HG03521 (cell line): ENCODE results near the gene SH2B3.

Experiments
- ATAC-seq: cut with Tn5 transposase; IDR thresholded peaks from one replicate; pipeline ENCODE4 v1.9.1; 2021; ENCODE audit warnings: mild to moderate bottlenecking, moderate library complexity; ENCODE audit not compliant: unreplicated experiment

SH2B3 gene

DNA sequence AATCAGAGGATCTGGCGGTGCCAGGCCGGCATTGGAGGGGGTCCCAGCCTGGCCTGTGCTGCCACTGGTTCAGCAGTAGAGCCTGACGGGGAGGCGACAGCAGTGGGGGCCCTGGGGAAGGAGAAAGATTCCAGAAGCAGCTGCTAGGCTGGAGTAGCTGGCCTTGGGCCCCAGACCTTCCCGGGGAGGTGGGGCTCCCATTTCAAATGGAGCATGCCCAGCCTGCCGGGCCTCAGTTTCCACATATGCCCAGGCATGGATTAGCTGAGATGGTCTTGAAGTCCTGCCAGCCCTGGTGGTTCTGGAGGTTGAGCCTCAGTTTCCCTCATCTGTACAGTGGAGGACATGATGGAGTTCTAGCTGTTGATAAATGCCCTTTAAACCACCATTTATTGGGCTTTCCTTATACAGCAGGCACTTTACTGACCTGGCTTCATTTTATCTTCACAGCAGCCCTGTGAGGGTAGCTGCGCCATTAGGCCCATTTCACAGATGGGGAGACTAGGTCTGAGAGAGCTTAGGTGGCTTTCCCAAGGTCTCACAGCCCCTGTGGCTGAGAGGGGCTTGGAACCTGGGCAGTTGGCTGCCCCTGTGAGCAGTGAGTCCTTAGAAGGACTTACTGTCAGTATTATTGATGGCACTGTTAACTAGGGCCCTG, 21.8 kb downstream of the SH2B3 start:
- ATAC-seq: no peak

DNA sequence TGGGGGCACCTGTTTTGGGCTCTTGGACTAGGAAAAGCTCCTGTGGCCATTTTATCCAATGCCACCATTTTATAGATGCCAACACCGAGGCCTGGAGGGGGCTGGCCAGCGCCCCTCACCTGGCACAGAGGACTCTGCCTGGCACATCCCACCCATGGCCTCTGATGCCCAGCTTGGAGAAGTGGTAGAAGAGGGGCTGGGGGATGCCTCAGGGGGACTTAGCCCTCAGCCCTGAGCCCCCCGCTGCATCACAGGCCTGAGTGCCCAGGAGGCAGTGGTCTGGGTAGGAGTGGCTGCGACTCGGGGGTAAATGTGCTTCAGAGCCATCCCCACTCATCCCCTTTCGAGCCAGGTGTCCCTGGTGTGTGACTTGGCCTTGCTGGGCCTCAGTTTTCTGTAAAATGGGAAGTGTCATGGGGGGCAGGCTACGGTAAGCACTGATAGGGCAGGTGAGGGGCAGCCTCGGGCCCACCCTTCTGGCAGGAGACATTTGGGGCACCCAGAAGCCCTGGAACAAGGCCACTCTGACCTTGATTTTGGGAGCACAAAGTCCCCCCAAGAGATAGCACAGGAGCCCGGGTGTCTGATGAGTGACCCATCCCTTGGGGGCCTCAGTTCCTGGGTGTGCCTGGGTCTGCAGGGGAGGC, 22.5 kb downstream of the SH2B3 start:
- ATAC-seq: no peak

DNA sequence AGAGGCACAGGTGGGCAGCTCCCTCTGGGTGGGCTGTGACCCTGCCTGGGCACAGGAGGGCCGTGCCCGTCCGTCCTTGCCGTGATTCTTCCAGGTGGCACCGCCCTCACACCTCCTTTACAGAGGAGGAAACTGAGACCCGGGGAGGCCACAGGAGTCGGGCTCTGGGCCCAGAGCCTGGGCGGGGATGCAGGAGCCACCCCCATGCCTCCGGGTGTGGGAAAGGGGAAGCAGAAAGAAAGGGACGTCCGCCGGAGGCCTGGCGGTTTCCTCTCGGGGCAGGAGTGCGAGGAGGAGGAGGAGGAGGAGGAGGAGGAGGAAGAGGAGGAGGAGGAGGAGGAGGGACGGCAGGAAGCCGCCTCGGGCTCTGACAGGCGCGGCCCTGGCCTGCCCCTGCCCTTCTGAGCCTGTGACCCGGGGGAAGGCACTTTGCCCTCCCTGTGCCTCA, 23.0 kb downstream of the SH2B3 start:
- ATAC-seq: no peak

DNA sequence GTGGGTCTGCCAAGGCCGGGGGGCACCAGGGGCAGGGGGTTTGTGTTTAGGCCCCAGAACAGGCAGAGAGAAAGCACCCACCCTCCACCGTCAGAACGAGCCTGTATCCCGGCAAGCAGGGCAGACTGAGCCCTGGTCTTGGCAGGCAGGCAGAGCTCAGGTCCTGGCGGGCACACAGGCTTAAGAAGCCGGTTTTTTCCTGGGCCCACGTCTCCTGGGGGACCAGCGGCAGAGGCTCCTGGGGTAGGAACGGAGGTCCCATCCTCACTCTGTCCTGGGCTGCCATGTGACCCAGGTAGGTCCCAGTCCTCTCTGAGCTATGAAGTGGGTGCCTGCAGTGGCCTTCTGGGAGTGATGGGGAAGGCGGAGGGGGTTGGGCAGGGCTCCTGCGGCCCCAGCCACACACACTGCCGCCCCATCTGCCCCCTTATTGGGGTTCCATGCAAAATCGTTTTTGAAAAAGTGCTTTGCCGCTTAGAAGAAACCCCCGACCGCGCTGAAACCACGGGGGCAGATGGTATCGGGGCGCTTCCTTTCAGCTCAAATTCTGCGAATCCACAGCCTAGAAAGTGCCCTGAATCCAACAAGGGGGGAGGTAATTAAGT, 24.2 kb downstream of the SH2B3 start:
- ATAC-seq: no peak

DNA sequence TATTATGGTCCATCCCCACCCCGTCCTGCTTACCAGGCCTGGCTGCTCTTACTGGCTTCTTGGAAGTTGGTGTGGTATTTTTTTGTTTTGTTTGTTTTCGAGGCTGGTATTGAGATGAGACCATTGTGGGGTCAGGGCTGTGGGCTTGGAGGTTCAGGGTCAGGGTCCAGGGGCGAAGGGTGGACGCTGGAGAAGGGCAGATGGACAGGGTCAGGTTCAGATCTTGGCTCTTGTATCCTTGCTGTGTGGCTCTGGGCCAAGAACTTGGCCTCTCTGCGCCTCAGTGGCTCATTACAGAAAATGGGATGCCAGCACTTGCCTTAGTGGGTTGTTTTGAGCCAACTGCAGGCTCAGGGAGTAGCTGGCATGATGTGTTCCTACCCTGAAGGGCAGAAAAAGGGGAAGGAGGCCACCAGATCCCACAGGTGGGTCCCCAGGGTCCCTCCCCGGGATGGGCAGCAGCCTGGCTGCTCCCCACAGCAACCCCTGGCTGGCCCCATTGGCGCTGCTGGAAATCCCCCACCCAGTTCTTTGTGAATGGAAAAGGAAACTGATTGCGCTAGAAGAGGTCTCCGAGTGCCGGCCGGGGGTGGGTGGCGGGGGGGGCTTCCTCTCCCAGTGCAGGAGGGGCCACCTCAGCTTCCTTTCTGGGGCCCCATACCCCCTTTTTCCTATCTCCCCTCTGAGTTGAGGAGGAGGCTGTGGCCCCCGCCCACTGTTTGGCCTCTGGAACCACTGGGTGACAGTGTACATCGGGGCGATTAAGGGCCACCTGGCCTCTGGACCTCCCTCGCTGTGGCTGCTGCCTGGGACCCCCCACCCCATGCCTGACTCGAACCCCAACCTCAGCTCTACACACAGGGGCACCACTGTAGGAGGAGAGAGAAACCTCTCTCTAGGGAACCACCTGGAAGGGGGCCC, 25.0 kb downstream of the SH2B3 start:
- no peak for ATAC-seq

DNA sequence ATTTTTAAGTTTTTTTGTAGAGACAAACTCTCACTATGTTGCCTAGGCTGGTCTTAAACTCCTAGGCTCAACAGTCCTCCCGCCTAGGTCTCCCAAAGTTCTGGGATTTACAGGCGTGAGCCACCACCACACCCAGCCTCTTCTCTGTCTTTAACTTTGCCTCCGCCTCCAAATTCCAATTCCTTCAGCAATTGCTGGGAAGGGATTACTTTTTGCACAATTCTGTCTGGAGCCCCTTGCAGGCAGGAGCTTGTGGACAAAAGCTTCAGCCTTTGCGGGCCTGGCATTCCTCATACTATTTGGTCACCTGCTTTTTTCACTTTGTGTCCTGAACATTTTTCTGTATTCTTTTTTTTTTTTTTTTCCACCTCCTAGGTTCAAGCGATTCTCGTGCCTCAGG, 26.0 kb downstream of the SH2B3 start:
- ATAC-seq: no peak

DNA sequence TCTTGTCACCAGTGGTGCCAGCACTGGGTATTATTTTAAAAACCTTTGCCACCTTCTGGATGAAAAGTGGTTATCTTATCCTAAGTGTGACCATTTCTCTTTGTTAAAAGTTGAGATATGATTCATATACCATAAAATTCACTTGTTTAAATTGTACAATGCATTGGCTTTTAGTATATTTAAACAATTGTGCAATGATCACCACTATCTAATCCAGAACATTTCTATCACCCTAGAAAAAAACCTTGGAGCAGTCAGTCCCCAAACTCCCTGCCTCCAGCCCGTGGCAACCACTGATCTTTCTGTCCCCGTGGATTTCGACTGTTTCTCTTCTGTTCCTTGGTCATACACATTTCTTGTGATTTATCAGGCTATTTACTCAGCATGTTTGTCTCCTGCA, 28.3 kb downstream of the SH2B3 start:
- ATAC-seq: no peak

DNA sequence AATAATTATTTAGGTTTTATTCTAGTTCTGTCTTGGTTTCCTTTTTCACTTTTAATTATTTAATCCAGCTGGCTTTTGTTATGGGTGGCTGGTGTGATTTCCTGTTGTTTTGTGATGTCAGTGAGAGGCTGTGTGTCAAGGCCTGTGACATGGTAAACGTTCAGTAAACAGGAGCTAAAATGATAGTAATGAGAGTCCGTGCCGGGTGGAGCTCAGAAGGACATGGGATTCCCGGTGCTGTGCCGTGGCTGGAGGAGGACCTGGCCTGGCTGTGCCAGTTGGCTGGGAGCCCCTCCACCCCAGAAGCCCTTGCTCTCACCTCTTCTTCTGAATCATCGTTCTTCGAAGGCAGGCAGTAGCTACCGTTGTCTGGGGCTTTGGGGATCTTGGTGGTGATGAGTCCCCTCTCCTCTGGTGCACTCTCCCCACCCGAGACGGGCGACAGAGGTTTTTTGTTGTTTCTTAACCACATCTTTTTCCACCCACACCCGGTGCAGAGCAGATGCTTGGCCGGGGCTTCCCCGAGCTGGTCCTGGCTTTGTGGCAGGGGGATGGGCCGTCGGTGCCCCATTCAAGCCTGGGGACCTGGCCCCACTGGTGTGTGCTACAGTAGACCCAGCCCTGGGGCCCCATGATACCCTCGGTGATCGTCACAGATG, 29.1 kb downstream of the SH2B3 start:
- peak; percentile 61 for ATAC-seq

DNA sequence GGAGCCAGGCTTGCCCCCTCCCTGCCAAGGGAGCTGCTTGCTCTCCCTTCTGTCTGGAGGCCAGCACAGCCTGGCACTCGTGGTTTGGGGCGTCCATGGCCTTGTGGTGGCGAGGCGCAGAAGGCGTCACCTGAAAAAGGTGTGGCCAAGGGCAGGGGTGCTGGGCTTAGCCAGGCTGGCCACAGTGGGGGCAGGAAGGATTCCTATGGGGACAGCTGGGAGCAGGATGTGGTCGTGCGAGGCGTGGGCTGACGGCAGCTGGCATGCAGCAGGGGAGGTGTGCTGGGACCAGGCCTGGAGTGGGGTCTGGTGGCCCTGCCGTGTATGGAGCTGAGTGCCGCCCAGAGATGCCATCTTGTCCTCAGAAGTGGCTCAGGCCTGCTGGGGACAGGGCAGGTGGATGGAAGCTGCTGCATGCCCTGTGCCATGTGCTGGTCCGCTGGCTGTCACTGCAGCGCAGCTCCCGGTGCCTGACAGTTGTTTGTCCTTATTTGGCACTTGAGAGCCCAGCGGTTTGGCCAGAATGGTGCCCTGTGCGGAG, 30.0 kb downstream of the SH2B3 start:
- no peak for ATAC-seq

DNA sequence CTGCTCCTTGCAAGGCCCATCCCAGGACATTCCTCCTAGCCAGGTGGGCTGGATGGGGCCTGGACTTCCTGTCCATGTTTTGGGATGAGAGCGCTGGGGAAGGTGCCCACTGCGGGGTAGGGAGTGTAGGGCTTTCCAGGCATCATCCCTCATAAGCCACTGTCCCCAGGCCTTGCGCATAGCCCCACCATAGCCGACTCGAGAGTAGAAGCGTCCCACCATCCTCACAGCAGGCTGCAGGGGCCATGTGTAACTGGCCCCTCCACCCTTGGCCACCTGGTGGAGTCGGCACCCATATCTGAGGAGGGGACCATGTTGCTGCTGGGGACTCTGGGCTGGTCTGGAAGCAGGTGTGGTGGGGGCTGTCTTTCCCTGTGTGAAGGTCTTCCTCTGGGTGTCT, 30.5 kb downstream of the SH2B3 start:
- no peak for ATAC-seq

DNA sequence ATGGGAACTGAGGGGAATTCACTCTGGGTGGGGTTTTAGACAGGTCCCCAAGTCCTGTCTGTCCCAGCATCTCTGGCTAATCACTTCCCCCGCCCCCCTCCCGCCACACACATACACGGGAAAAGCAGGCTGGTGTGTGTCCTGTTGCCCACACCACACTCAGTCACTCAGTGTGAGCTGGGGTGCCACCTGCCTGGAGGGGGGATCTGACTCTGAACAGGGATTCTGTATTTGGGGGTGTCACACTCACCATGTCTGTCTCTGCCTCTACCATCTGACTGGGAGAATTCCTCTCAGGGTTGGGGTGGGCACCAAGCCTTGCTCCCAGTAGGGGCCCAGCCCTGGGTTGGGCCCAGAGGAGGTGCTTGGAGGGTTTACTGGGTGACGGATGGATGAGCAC, 31.1 kb downstream of the SH2B3 start:
- ATAC-seq: no peak

DNA sequence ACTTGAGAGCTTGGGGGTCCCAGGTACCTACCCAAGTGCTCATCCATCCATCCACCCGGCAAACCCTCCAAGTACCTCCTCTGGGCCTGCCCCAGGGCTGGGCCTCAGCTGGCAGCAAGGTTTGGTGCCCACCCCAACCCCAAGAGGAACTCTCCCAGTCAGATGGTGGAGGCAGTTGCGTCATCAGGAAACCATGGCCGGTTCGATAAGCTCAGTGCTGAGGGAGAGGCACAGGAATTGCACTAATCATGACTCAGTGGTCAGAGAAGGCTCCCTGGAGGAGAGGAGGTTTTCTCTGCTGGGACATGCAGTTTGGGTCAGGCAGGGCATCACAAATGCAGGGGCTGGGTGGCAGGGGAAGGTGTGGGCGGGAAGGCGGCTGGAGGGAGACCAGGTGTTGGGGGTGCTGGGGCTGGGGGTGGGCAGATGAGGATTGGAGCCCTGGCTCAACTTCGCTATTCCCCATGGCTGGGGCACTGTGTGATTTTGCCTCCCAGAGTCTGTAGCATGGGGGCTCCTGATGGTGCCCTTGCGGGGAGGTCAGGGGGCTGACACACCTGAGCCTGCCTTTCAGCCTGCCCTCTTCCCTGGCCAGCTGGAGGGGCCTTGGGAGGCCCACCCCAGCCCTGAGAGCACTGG, 32.2 kb downstream of the SH2B3 start:
- ATAC-seq: no peak

DNA sequence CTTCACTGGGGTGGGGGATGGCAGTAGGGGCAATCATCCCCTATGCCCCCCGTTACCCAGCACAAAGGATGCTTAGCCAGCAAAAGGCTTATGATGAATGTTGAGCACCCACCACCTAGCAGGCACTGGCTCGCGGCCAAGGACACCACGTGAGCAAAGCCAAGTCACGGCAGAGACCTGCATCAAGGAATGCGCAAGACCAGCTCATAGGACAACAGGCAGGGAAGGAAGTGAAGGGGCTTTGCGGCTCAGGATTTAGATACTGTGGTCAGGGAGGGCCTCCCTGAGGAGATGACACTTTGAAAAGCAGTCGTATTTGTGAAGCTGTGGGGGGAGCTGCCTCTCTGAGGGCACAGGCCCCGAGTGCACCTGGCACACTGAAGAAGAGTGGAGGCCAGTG, 32.8 kb downstream of the SH2B3 start:
- ATAC-seq: no peak

DNA sequence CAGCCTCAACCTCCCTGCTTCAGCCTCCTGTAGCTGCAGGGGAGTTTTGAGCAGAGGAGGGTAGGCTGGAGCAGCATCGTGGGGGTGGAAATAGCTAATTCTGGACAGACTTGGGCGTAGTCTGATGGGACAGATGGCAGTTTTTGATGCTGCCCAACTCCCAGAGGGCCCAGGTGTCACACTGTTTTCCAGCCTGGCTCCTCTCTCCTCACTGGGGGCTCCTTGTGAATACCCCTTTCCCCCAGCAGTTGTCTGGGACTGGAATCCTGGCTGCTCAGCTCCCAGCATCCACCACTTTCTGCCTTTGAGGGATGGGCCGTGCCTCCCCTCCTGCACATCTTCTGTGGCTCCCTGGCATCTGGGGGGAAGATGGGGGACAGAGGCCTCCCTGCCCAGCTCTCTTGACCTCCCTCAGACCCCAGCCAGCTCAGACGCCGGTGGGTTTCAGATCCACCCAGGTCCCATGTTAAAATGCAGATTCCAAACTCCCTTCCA, 34.0 kb downstream of the SH2B3 start:
- ATAC-seq: no peak

DNA sequence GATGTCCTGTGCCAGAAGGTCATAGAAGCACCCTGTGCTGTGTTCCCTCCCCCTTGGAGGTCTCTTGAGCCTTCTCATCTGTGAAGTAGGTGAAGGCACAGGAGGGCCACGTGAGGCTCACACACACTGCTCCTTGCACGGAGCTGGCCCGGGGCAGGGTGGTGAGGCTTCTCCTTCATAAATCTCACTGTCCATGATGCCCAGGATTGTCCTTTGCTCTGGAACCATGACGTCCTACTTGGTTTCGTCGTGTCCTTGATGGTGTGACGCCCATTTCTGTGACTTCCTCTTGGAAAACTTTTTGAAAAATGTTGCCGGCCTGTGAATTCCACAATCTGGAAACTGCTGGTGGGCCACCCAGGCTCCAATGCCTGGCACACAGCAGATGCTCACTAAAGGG, 34.4 kb downstream of the SH2B3 start:
- ATAC-seq: no peak

DNA sequence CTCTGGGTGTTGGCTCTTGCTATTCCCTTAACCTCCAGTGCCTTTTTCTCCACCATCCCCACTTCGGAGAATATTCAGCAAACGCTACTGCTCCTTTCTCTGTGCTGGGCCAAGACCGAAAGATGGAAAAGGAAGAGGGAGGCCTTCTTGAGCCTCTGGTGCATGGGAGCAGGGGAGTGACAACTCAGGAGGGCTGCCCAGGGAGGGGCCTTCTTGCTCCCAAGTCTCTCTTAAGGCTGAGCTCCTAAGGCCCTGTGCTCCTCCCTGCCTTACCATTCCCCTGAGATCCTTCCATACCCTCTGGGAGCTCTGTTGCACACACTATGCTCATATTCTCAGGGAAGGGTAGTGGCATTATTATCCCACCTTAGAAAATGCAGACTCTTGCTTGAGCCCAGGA, 34.9 kb downstream of the SH2B3 start:
- ATAC-seq: no peak

DNA sequence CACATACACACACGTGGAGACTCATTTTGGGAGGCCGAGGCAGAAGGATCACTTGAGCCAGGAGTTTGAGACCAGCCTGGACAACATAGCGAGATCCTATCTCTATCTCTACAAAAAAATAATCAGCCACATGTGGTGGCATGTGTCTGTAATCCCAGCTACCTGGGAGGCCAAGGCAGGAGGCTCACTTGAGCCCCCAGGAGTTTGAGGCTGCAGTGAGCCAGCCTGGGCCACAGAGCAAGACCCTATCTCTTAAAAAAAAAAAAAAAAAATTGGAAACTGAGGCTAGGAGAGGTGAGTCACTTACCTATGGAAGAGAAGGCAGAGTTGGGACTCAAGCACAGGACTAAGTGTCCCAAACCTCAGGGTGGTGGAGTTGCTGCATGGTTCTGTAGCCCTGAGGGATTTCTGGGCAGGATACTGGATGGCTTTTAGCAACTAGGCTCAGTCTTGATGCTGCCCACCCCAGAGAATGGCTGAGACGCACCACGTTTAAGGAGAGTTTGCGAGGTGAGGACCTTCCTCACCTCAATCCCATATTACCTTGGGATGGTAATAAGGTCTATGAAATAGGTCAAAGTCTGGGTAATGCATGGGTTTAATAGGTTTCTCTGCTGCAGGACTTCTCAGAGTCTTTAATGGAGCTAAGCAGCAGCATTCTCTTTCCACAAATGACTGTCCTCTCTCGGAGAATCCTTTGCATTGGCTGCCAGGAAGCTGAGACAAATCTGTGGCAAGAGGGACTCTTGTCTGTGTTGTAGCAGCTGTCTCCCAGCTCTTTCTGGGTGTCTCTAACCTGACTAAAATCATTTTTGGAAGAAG, 35.6 kb downstream of the SH2B3 start:
- no peak for ATAC-seq

DNA sequence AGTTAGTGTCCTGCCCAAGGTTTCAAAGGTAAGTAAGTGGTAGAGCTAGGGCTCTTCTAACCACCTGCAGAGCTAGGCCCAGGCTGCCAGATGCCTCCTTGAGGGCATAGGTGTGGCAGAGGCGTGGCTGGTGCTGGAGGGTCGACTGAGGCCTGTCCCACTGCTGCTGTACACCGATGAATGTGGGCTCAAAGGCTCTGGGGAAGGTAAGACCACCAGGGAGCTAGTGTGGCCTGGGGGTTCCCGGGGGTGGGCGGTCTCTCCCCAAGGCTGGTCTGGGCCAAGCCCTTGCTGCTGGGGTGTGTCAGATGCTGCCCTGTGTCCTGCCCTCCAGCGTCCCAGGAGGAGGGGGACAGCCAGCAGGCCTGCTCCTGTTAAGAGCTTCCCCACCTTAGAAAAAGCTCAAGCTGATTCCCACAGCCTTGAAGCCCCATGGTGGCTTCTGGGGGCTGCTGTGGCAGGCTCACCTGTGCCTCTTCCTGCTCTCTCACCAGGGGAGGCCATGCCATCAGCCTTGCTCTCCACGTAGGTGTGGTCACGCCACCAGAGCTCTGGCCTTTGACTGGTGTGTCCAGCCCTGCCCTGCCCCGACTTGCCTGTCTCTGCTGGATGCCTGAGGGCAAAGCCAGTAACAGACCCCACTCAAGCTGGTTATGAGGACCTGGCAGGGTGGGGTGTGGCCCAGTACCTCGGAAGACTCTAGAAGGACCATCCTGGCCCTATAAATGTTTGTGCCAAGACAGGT, 36.8 kb downstream of the SH2B3 start:
- ATAC-seq: no peak
